Measurements from ENCODE around the gene STAC3.

The STAC3 gene

DNA sequence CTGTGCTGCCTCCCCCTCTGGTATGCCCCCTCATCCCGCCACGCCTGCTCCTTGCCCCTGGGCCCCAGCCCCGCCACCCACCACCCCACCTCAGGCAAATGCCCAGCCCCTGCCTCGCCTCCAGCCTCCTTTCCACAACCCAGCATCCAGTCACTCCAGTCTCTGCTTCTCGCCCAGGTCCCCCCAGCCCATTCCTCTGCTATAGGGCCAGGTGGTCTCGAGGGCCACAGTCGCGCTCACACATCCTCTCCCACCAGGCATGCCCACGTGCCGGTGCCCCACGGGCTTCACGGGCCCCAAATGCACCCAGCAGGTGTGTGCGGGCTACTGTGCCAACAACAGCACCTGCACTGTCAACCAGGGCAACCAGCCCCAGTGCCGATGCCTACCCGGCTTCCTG, 40.5 kb downstream of the STAC3 start:
- DNase-seq, result no peak

- DNase-seq, result no peak
These were observed 41.1 kb downstream of the STAC3 start for GRCh38 chr12:57209916-57210315.

GRCh38 chr12:57208631-57209282, 42.2 kb downstream of the STAC3 start:
- DNase-seq, result no peak

GRCh38 chr12:57207731-57208630, 43.0 kb downstream of the STAC3 start:
- no peak for DNase-seq

- DNase-seq, result no peak
These were observed 45.1 kb downstream of the STAC3 start for GRCh38 chr12:57205931-57206330.

GRCh38 chr12:57205186-57205585, 45.8 kb downstream of the STAC3 start:
- DNase-seq, result no peak

DNA sequence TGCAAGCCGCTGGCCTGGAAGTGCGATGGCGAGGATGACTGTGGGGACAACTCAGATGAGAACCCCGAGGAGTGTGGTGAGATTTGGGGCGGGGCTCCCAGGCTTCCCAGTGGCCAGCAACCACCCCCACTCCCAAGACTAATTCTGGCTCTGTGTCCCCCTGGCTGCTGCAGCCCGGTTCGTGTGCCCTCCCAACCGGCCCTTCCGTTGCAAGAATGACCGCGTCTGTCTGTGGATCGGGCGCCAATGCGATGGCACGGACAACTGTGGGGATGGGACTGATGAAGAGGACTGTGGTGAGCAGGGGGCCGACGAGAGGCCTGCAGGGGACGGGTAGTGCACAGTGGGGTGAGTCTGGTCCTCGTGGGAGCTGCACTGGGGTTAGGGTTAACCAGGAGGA, 46.5 kb downstream of the STAC3 start:
- no peak for DNase-seq

DNA sequence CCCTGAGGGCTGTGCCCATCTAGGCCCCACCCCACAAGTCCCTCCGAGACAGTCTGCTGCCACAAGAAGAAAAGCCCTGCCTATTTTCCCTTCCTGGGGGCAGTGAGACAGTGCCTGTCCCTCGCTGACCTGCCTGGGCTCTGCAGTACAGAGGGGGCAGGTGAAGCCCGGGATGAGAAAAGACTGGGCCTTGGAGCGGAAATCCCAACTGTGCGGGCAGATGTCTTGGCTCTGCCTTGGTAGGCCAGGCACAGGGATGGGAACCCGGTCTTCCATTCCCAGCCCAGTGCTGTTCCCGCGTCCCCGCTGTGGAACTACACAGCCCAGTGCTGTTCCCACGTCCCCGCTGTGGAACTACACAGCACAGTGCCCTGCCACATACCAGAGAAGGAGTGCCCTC, 47.2 kb downstream of the STAC3 start:
- no peak for DNase-seq

GRCh38 chr12:57203201-57203600, 47.8 kb downstream of the STAC3 start:
- DNase-seq, result no peak

DNA sequence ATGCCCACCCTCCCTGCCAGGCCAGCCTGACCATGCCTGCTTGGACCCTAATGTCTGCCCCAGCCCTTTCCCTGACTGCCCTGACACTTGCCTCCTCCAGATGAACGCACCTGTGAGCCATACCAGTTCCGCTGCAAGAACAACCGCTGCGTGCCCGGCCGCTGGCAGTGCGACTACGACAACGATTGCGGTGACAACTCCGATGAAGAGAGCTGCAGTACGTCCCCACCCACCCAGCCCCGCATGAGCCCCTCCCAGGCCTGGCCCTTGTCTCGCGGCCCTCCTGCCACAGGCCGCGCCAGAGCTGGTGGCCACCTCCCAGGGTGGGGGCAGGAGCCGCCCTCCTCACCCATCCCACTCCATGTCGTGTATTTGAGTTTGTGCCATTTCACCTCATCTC, 48.7 kb downstream of the STAC3 start:
- DNase-seq, result no peak

- no peak for DNase-seq
These were observed 49.4 kb downstream of the STAC3 start for GRCh38 chr12:57201631-57202030.

- no peak for DNase-seq
These were observed 49.8 kb downstream of the STAC3 start for GRCh38 chr12:57201219-57201618.

- no peak for DNase-seq
These were observed 50.5 kb downstream of the STAC3 start for GRCh38 chr12:57200497-57200896.

DNA sequence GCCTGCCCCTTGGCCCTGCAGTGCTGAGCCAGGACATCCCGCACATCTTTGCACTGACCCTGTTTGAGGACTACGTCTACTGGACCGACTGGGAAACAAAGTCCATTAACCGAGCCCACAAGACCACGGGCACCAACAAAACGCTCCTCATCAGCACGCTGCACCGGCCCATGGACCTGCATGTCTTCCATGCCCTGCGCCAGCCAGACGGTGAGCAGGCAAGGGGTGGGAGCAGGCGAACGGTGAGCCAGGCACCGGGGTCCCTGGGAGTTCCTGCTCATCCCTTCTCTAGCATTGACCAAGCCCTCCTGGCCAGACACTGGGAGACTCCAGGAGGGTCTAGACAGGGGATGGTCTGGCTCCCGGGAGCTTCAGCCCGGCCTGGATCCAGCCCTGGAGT, 51.8 kb downstream of the STAC3 start:
- DNase-seq, result no peak

DNA sequence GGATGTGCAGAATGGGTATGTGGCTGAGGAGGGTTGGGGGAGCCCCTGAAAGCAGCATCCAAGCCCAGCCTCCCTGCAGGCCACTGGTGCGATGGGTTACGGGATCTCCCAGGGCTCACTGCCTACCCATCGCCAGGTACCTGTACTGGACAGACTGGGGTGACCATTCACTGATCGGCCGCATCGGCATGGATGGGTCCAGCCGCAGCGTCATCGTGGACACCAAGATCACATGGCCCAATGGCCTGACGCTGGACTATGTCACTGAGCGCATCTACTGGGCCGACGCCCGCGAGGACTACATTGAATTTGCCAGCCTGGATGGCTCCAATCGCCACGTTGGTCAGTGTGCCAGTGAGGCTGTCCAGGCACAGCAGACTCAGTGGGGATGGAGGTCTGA, 52.7 kb downstream of the STAC3 start:
- DNase-seq, result no peak

GRCh38 chr12:57196956-57197355, 54.0 kb downstream of the STAC3 start:
- no peak for DNase-seq

DNA sequence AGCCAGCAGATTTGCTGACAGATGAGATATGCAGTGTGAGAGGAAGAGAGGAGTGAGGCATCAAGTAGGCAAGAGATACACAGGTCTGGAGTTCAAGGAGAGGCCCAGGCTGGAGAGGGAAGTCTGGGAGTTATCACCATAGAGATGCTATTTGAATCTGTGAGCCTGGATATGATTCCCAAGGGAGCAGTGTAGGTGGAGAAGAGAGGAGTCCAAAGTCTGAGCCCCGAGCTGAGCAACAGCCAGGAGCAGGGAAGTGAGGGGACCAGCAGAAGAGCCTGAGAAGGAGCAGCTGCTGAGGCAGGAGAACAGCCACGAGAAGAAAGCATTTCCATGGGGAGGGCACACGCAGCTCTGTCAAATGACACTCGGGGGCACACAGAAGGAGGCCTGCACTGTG, 54.5 kb downstream of the STAC3 start:
- DNase-seq, result no peak

DNA sequence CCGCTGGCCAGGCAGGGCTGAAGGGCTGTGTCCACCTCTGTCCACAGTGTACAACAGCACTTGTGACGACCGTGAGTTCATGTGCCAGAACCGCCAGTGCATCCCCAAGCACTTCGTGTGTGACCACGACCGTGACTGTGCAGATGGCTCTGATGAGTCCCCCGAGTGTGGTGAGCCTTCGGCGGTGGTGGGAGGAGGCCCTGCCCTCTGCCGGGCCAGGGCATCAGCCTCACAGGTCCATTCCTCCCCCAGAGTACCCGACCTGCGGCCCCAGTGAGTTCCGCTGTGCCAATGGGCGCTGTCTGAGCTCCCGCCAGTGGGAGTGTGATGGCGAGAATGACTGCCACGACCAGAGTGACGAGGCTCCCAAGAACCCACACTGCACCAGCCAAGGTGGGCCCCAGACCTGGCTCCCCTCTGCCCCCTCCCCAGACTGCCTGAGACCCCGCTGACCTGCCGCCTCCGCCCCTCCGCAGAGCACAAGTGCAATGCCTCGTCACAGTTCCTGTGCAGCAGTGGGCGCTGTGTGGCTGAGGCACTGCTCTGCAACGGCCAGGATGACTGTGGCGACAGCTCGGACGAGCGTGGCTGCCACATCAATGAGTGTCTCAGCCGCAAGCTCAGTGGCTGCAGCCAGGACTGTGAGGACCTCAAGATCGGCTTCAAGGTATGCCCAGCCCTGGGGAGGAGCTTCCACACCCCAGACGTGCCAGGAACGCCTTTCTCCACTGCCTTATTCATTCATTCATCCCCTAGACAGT, 55.2 kb downstream of the STAC3 start:
- no peak for DNase-seq

DNA sequence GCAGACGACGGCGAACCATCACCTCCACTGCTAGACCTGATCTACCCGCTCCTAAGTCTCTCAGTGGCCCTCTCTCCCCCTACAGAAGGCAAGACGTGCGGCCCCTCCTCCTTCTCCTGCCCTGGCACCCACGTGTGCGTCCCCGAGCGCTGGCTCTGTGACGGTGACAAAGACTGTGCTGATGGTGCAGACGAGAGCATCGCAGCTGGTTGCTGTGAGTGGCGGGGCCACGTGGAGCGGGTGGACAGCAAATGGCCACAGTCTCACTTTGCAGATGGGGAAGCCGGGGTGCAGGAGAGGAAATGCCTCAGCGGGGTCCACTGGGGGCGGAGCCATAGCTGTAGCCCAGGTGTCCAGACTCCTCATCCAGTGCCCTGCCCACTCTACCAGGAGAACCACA, 55.8 kb downstream of the STAC3 start:
- DNase-seq, result no peak

DNA sequence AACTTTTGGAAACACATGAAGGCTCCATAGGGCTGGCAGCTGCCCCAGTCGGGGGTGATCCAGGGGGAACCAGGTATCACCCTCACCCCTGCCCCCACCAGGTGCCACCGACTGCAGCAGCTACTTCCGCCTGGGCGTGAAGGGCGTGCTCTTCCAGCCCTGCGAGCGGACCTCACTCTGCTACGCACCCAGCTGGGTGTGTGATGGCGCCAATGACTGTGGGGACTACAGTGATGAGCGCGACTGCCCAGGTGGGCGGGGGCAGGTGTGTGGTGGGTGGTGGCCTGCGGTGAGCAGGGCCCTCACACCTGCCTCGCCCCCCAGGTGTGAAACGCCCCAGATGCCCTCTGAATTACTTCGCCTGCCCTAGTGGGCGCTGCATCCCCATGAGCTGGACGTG, 56.7 kb downstream of the STAC3 start:
- no peak for DNase-seq

DNA sequence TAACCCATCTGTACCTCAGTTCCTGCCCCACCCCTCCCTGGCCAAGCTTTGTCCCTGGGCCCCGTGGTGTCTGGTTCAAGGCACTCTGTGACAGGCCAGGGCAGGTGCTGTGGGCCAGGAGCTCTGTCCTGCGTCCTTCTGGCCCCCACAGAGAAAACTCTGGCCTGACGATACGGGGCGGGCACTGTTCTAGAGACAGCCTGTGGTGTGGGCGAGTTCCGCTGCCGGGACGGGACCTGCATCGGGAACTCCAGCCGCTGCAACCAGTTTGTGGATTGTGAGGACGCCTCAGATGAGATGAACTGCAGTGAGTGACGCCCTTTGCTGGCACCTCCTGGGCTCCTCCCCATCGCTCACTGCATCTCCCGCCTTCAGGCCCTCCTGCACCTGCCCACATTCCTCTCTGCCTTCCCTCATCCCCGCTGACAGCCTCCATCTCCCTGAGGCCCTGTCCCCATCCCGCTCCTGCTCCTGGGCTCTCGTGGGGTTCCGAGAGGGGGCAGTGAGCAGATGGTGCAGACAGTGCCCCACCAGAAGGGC, 57.2 kb downstream of the STAC3 start:
- DNase-seq, result no peak
